GM19035 (cell line): ENCODE results near the gene TMCO4.
"Not testable (repeated sequence)": the region's sequence is repeated elsewhere in the genome, so short reads cannot be mapped to it uniquely, and the experiment has no call there.

Experiments used
- ATAC-seq: cut with Tn5 transposase; IDR thresholded peaks from one replicate; pipeline ENCODE4 v1.9.1; 2021; ENCODE audit not compliant: unreplicated experiment

Gene TMCO4

DNA sequence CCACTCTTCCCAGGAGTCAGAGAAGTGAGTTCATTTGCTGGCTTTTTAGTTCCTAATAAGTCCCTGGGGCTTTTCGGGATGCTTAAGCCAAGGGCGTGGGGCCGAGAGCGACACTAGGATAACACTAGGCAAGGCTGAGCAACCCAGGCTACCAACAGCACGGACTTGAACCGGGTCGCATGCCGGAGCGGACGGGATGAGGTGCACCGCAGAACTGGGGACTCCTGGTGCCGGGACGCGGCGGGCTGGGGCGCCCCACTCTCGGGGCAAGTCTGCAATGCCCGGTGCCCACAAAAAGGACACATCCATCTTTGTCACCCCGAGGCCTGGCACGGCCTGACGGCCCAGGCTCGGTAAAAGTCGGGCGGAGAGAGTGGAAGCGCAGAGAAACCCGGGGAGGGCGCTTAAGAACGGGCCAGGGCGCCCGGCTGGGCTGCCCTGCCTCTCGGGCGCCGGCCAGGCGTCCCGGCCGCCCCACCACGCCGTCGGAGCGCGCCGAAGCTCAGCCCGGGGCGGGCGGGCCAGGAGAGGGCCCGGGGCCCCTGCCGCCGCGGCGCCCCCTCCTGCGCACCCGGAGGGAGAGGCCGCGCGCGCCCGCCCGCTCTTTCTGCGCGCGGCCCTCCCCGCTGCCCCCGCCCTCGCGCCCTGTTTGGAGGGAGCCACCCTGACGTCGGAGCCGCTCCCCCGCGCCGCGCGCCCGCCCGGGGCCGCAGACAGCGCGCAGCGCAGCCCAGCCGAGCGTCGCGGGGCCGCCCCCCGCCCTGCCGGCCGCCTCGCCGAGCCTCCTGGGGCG is 155.9 kb downstream of the TMCO4 start, which contains the start of gene NBL1:
TSS of gene NBL1 (plus strand) at position 710 of the 793 bp plus-strand sequence. CDS start 10,720 bp downstream, outside the sequence.
- no peak for ATAC-seq

DNA sequence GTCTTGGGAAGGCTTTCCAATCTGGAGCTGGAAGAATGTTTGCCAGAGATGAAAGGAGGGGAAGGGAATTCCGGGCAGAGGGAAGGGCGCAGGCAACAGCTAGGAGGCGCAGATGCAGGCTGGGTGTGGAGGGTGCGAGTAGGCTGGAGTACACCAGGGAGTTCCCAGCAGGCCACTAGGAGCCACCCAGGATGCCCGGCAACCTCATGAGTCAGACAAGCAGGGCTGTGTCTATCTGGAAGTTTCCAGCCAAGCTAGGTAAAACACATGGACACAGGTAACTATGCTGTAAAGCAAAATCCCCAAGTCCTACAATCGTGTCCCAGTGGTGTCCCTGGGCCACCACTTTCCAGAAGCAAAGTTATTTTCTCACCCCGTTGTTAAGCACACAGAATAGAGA is 156.6 kb downstream of the TMCO4 start:
- no peak for ATAC-seq

DNA sequence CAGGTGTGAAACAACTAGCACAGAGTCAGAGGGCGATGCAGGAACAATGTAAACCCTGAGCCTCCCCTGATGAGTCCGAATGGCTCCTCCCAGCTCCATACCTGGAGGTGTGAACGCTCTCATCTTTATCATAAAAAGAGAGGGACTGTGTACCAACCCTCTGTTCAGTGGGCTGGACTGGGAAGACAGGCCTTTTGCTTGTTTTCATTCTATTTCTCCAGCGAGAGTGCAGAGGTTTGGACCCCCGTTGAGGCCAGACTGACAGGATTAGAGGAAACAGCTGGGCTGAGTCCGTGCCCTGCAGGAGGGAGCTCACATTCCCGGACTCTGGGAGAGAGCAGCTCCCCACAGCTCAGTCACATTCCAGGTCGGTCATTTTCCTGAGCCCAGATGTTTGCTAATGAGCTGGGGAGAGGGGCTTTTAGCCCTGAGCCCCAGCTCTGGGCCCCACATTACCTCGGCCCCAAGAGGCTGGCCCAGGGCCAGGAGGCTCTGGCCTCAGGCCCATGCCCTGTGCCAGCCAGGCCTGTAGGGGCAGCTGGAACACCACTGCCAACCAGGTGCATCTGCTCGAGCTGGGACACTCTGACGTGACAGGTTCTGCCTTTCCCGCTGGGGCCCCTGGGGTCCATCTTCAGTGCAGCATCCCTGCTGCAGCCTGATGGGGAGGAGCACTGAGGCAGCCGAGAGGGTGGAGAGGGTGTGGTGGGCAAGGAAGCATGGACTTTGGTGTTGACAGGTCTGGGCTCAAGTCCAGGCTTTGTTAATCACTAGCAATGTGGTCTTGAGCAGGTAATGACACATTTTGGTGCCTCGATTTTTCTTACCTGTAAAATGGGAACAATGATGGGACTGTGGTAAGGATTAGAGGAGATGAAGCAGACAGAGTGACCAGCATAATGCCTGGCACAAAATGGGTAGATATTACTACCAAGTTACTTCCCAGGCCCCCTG is 159.1 kb downstream of the TMCO4 start:
- ATAC-seq, result no peak

DNA sequence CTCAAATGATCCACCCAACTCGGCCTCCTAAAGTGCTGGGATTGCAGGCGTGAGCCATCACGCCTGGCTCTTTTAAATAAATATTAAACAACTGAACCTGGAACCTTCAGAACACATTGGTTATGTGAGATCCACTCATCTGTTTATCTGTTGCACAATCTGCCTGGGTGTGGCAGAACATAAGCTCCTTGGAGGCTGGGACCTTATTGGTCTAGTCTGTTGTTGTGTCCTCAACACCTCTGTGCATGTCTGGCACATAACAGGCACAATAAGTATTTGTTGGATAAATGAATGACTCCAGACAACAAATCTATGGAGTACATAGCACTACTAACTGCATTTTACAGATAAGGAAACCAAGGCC is 159.7 kb downstream of the TMCO4 start:
- ATAC-seq, result no peak

DNA sequence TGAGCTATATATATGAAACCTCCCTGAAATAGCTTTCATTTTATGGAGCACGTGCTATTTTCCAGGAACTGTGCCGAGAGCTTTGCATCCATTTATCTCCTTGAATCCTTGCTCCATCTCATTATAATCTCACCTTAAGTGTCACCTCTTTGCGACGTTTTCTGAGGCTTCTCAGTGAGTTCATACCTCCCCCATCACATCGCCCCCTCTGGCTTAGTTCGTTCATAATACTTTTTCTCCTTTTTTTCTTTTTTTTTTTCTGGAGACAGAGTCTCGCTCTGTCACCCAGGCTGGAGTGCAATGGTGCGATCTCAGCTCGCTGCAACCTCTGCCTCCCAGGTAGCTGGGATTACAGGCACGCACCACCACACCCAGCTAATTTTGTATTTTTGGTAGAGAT is 160.5 kb downstream of the TMCO4 start:
- ATAC-seq, result not testable (repeated sequence)

DNA sequence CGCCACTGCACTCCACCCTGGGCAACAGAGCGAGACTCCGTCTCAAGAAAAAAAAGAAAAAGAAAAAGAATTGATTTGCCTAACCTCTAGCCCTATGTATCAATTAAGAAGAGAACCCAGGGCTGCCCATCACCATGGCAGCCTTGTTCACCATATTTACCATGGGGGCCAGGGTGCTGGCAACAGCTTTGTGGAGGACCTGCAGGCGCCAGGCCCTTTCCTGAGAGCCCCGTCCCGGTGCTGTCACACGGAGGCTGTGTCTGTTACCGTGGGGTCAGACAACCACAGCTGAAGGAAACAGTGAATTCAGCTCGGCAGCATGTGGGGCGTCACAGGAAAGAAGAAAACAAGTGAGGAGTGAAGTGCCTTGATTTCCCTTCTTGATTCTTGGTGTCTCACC is 162.1 kb downstream of the TMCO4 start:
- ATAC-seq, result no peak

DNA sequence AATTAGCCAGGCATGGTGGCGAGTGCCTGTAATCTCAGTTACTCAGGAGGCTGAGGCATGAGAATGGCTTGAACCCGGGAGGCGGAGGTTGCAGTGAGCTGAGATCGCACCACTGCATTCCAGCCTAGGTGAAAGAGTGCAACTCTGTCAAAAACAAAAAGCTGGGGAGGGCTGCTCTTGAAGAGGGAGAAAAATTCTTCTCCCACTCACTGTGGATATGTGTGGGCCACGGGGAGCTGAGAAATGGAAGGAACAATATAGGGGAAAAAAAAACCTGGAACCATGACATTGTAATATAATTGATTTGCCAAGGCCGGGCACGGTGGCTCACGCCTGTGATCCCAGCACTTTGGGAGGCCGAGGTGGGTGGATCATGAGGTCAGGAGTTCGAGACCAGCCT is 163.0 kb downstream of the TMCO4 start:
- ATAC-seq, result not testable (repeated sequence)

DNA sequence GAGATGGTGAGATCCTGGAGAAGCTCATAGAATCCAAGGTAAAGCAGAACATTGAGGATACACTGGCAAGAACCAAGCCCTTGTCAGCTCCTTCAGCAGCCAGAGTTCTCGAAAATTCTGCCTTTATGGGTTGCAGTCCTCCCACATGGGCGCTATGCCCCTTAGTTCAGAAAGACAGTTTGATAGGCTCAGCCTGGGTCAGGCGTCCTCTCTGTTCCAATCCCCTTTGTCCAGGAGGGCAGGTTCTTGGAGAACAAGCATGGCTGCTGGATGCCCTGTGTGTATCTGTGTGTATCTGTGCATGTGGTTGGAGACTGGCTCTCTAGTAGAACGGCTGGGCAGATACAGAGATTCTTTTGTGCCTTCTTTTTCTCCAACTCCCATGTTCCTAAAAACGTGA is 163.7 kb downstream of the TMCO4 start:
- no peak for ATAC-seq

DNA sequence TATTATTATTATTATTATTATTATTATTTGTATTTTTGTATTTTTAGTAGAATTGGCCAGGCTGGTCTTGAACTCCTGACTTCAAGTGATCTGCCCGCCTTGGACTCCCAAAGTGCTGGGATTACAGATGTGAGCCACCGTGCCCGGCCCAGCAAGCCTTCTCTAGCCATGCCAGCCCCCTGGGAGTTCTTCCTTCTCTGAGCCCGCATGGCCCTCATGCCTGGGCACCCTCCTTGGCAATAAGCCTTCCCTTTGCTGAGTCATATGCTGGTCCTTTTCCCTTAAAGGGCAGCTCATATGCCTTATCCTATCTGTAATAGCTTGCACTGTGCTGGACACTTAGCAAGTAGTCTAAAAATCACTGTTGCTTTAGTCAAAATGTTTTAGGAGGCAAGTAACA is 164.1 kb downstream of the TMCO4 start:
- no peak for ATAC-seq

DNA sequence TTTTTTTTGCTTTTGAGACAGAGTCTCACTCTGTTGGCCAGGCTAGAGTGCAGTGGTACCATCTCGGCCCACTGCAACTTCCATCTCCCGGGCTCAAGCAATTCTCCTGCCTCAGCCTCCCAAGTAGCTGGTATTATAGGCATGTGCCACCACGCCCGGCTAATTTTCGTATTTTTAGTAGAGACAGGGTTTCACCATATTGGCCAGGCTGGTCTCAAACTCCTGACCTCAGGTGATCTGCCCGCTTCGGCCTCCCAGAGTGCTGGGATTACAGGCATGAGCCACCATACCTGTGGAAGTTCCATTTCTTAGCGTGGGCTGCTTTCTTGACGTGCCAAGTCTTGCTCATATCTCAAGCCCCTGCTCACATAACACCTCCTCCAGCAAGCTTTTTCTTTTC is 164.7 kb downstream of the TMCO4 start:
- ATAC-seq, result not testable (repeated sequence)

DNA sequence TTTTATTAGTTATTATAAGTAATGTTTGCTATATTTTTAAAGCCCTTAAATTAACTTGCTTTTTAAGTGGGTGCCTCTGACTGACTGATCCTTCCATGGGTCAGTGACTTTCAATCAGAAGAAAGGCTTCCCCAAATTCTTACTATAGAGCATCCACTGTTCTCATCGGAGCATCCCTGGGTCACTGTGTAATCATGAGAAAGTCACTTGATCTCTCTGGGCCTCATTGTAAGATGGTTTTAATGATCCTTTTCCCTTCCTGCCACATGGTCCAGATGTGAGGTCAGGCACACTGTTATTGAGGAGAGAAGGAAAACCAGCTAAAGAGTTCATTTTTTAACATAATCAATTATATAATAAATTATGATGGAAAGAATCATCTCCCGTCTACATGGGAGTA is 166.6 kb downstream of the TMCO4 start:
- no peak for ATAC-seq
